Stimulated activated CD4-positive, alpha-beta T cell treated with anti-CD3 and anti-CD28 coated beads, Interleukin-1b, Interleukin-23, amount 100 ng/mL, for 24 hours (primary cell): ENCODE measurements around the gene IL11RA.

Experiments used
- DNase-seq, 4 experiments: peaks; one replicate each; pipeline ENCODE4 v3.0.0-alpha.2; 2020; ENCODE audit warnings: low read depth in 4 of 4, low spot score in 1 of 4

Gene IL11RA

GRCh38 chr9:34684816-34685215, 32.8 kb downstream of the IL11RA start:
- no peak for DNase-seq

GRCh38 chr9:34685591-34685990, 33.6 kb downstream of the IL11RA start:
- DNase-seq, result no peak

GRCh38 chr9:34686231-34686630, 34.2 kb downstream of the IL11RA start:
- no peak for DNase-seq

GRCh38 chr9:34686732-34687131, 34.7 kb downstream of the IL11RA start:
- DNase-seq, result no peak

GRCh38 chr9:34687276-34688030, 35.5 kb downstream of the IL11RA start:
- DNase-seq, result no peak

GRCh38 chr9:34688329-34689115, 36.5 kb downstream of the IL11RA start:
- DNase-seq, result no peak

GRCh38 chr9:34689116-34689470, 37.1 kb downstream of the IL11RA start:
- DNase-seq, result no peak

- DNase-seq, result no peak
Measured at GRCh38 chr9:34689512-34689911, 37.5 kb downstream of the IL11RA start.

GRCh38 chr9:34690983-34691935, 39.3 kb downstream of the IL11RA start, which contains the start of gene CCL19:
CCL19 (minus strand) TSS chr9:34691276; CDS start chr9:34691139, 137 bp downstream.
- DNase-seq, result no peak

GRCh38 chr9:34691936-34692315, 39.9 kb downstream of the IL11RA start:
- DNase-seq, result no peak

GRCh38 chr9:34693560-34693959, 41.6 kb downstream of the IL11RA start:
- no peak for DNase-seq

GRCh38 chr9:34694811-34695210, 42.8 kb downstream of the IL11RA start:
- no peak for DNase-seq

- peak; percentile 65 to 70 (median 68) for DNase-seq
Measured at GRCh38 chr9:34701023-34701768, 49.2 kb downstream of the IL11RA start.

GRCh38 chr9:34701769-34702736, 50.1 kb downstream of the IL11RA start:
- DNase-seq, result peak; percentile 53 to 79 (median 74)

- no peak for DNase-seq
Measured at GRCh38 chr9:34707130-34707529, 55.1 kb downstream of the IL11RA start.

- DNase-seq, result no peak
Measured at GRCh38 chr9:34709196-34709978, 57.4 kb downstream of the IL11RA start.

GRCh38 chr9:34710023-34710422, 58.0 kb downstream of the IL11RA start, which contains the start of gene CCL21:
CCL21 (minus strand) TSS chr9:34710136; CDS start chr9:34710066, 70 bp downstream.
- DNase-seq, result no peak
